Fibroblast of skin of abdomen (primary cell): ENCODE measurements around the gene GCHFR.
A peak's percentile ranks its signal among the peaks of the same experiment; 100 is the strongest.

Source experiments
- DNase-seq: peaks from one replicate; pipeline ENCODE4 v3.0.0-alpha.2; 2013

Gene GCHFR

GRCh38 chr15:40754883-40755811 is 8.7 kb upstream of the GCHFR start, which contains the start of gene RMDN3:
Gene RMDN3 (minus strand): TSS chr15:40755254. CDS start chr15:40754783, 471 bp downstream.
- DNase-seq, result peak; percentile 91

DNA sequence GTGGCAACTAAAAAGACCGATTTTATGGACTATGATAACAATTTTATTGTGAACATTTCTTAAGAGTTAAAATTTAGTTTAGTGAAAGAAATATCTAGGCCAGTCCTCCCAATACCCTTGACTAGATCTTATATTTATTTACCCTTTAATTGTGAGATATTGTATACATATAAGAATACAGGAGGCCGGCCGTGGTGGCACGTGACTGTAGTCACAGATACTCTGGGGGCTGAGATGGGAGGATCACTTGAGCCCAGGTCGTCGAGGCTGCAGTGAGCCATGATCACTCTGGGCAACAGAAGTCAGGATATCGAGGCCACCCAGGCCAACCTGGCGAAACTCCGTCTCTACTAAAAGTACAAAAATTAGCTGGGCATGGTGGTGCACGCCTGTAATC is 8.1 kb upstream of the GCHFR start:
- DNase-seq, result no peak

DNA sequence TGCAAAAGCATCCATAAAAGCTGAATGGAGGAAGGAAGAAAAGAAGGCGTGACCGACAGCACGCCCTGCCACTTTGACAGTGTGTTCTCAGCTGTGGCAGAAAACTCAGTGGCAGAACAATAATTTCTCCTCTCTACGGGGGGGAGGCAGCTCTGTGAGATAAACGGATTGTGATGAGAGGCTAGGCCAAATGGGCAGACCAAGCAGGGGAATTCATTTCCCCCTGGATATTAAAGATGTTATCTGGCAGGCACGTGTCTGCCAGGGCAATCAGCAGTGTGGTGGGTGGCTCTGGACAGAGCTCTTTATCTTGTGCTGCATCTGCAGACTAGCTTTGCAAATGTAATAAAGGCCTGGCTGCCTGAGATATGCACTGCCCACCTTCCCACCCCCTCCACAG is 6.9 kb upstream of the GCHFR start:
- DNase-seq, result no peak

DNA sequence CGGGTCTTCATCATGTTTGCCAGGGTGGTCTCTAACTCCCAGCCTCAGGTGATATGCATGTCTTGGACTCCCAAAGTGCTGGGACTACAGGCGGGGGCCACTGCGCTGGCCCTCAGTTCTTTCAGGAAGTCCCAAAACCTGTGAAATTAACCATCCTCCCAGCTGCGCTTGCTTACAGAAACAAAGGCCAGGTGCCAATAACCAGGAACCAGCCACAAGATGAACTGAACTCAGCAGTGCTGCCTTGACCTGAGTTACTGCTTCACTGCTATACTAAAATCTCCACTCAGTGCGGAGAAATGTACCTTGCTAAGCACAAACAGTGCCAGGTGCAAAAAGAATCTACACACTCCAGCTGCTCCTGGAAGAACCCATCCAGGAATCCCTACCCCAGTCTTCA is 3.9 kb upstream of the GCHFR start:
- DNase-seq, result no peak

- peak; percentile 65 for DNase-seq
Measured at GRCh38 chr15:40762919-40763800, 708 bp upstream of the GCHFR start.

DNA sequence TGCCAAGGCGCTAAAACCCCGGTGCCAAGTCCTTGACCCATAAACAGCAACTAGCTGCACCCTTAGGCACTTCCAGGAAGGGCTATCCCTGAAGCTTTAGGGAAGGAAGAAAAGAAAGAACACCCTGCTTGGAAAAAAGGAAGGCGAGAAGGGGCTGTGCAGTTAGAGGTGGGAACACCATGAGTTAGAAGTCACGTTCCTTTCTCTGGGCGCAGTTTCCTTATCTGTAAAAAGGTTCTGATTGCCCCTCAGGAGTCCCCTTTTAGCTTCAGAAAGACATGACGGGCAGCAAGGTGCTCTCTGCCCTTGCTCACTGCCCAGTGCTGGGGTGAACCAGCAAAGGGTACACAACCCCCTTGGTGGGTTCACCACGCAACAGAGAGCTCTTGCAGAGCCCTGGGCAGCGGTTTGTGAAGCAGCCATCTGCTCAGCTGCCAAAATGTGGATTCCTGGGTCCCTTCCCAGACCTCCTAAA is 798 bp downstream of the GCHFR start:
- DNase-seq, result no peak

GRCh38 chr15:40766194-40766815 is 2.4 kb downstream of the GCHFR start:
- DNase-seq, result peak; percentile 21

- DNase-seq, result no peak
Measured at GRCh38 chr15:40766906-40767837, 3.3 kb downstream of the GCHFR start.

- no peak for DNase-seq
Measured at GRCh38 chr15:40767838-40768500, 4.1 kb downstream of the GCHFR start.

- DNase-seq, result no peak
Measured at GRCh38 chr15:40768521-40769273, 4.8 kb downstream of the GCHFR start.

GRCh38 chr15:40769274-40770146 is 5.6 kb downstream of the GCHFR start, which contains the start of gene C15orf62:
Gene C15orf62 (plus strand): TSS chr15:40769980. CDS start chr15:40770496, 516 bp downstream.
- no peak for DNase-seq

GRCh38 chr15:40770147-40770721 is 6.4 kb downstream of the GCHFR start:
- no peak for DNase-seq

DNA sequence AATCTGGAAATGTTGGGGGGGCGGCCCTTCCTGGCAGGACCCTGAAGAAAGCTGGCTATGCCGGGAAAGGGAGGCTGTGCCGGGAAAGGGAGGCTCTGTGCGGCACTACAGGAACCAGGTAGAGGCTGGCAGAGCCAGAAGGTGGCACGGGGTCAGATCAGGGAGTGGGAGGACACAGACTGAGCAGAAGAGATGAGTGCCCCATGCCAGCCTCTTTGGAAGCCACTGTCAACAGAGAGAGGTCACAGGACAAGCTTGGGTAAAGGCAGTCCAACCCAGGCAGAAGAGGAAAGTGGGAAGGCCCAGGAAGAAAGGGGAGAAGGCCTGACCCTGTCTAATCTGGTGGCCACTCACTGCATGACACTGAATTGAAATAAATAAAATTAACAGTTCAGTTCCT is 7.4 kb downstream of the GCHFR start:
- no peak for DNase-seq

DNA sequence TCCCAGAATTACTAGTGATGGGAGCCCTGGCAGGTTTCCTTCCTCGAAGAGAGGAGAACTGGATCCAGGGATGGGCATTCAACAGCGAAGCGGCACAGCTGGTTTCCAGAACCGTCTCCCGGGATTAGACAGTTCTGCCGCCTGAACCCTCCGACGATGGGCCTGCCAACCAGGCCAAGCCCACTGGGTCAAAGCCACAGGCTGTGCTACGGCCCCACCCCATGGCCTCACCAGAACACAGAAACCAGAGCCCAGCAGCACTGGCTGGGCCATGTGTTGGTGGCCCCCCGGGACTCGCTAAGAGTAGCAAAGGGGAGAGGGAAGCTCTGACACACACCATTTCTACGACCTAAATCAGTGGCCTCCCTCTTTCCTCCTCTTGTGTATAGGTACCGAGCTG is 8.1 kb downstream of the GCHFR start:
- no peak for DNase-seq

DNA sequence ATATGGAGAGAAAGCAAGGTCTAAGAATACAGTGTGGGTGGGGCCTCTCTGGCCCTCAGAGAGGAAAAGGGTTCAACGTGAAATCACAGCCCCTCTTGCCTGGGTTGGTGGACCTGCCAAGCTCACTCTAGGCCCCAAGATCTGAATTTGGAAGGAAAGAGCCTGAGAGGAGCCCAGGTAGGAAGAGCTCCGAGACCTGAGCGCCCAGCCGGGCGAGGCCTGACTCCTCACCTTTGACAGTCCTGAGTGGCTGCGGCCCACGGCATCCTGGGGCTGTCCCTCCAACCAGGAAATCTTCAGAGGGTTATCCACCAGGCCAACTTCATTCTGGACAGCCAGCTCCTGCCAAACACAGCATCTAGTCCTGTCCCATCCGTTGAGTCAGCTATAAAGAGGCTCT is 9.6 kb downstream of the GCHFR start:
- no peak for DNase-seq

- DNase-seq, result no peak
Measured at GRCh38 chr15:40773902-40774301, 10.0 kb downstream of the GCHFR start.

DNA sequence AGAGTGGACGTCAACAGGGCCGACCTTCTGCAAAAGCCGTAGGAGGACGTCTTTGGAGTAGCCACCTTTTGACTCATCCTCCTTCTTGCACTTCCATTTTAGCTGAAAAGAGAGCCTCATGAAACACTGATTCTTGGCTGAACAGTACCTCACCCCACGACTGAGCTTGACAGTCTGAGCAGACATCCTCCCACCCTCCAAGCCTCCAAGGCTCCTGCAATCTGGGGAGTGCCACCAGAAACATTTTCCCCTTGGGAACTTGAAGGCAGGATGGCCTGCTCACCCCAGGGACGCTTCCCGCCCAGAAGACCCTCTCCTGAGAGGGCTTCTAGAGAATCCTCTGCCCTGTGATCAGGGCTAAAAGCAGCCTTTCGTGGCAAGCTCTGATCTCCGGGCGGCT is 11.1 kb downstream of the GCHFR start:
- DNase-seq, result no peak

DNA sequence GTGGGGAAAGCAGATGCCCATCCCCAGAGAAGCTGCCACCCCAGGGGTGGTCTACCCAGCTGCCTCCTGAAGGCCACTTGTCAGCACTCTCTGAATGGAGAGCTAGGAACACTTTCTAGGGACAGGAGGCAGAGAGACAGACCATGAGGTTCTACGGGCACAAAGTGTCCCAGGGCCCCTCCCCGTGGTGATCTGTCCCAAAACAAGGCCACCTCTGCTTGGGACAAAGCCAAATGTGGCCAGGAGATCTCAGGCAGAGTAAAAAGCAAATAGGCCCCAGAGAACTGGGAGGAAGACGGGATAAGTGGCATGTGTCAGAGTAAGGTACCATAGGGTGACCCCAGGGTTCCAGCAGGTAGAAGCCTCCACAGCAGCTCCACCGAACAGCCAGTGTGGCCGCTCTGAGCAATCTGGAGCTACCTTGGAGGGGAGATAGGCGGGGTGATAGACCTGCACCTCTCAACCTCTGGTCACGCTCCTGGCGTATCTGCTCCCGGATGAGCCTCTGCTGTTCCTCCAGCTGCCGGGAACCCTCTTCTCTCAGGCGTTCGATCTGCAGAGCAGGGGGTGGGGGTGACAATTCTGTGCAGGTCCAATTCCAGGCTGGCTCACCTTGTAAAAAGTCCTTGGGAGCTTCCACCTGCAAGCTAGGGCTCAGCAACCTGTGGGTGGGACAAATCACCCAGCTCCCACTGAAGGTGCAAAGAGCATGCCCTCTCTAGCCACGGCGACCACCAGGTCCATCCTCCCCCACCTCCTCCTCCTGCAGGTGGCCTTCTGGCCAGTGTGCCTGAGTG is 12.1 kb downstream of the GCHFR start:
- no peak for DNase-seq
